HL-60 (cell line): ENCODE measurements around the gene AADAT.

ENCODE experiments used
- DNase-seq, 2 experiments: peaks; one replicate each; pipeline ENCODE4 v3.0.0-alpha.2; 2010 to 2020; ENCODE audit warnings: low read depth in 1 of 2, low spot score in 1 of 2
- H3K27ac ChIP-seq: fragments of 250-450 bp; sonication (Bioruptor Pico); replicated peaks from 2 replicates; pipeline ENCODE4 v1.5.1; 2020; ENCODE audit warnings: mild to moderate bottlenecking, moderate library complexity
- H3K27me3 ChIP-seq: fragments of 250-450 bp; sonication (Bioruptor Pico); 2 replicates; pipeline ENCODE4 v1.5.1; 2021; ENCODE audit warnings: mild to moderate bottlenecking, moderate library complexity; ENCODE audit not compliant: insufficient read depth, poor library complexity, severe bottlenecking
- H3K4me3 ChIP-seq: replicated peaks from 2 replicates; pipeline ENCODE4 v1.5.1; 2011; ENCODE audit warnings: mild to moderate bottlenecking, control low read depth, low read length; ENCODE audit not compliant: insufficient read depth
- CTCF ChIP-seq: IDR thresholded peaks from one replicate; pipeline ENCODE4 v1.5.1; 2011; ENCODE audit warnings: low read length, control low read depth, inconsistent platforms; ENCODE audit not compliant: insufficient read depth
- GABPA ChIP-seq: IDR thresholded peaks from 2 replicates; pipeline ENCODE4 v1.6.1; 2012; ENCODE audit warnings: low read depth
- POLR2AphosphoS5 ChIP-seq: IDR thresholded peaks from 2 replicates; pipeline ENCODE4 v1.6.1; 2012; ENCODE audit warnings: low read depth
- REST ChIP-seq: IDR thresholded peaks from 2 replicates; pipeline ENCODE4 v1.6.1; 2012; ENCODE audit warnings: low read depth; ENCODE audit not compliant: insufficient replicate concordance
- SPI1 ChIP-seq: IDR thresholded peaks from 2 replicates; pipeline ENCODE4 v1.6.1; 2012; ENCODE audit warnings: low read depth, mild to moderate bottlenecking, borderline replicate concordance

The AADAT gene

GRCh38 chr4:170027181-170027829 is 62.5 kb downstream of the AADAT start:
- H3K27me3 ChIP-seq: peaks cover 22% of the 10 kb centered on the region
- H3K4me3 ChIP-seq: peak overlapping the region; percentile 55
- peak; percentile 69 to 91 for DNase-seq
- peak; percentile 16; the same call in 1 of the 2 replicates for TF ChIP-seq SPI1
- no peak for TF ChIP-seq REST
- TF ChIP-seq POLR2AphosphoS5: no peak
- TF ChIP-seq CTCF: no peak
- peak; percentile 18; the same call in 1 of the 2 replicates for TF ChIP-seq GABPA
- H3K27ac ChIP-seq: peak overlapping the region; percentile 40; the same call in 1 of the 2 replicates

- DNase-seq: peak; percentile 32 to 71
Observed at GRCh38 chr4:170026253-170027021, 63.3 kb downstream of the AADAT start, which contains the start of gene MFAP3L. Gene MFAP3L (minus strand): TSS chr4:170026395. CDS start chr4:170005877, 20,518 bp downstream.

More at GRCh38 chr4:170026253-170027021, 63.3 kb downstream of the AADAT start, which contains the start of gene MFAP3L:
- TF ChIP-seq CTCF: no peak
- TF ChIP-seq POLR2AphosphoS5: no peak
- TF ChIP-seq GABPA: no peak
- TF ChIP-seq REST: no peak
- no peak for TF ChIP-seq SPI1
- H3K4me3 ChIP-seq: peak within 1 kb of the TSS; percentile 55
- peak within 1 kb of the TSS; percentile 43; the same call in 1 of the 2 replicates for H3K27ac ChIP-seq
- H3K27me3 ChIP-seq: peaks cover 22% of the 10 kb centered on the region
